ENCODE measurements around the gene KCNG2. TPM values are rescaled to one million over a fixed set of nuclear protein-coding genes. Genes with fewer than 3 reads are reported as not detected.

KCNG2 gene
- total and polyA plus RNA-seq, 2 of the 8 experiments (the other 6 are each of a cell fraction or from before 2014, with no cell fraction given): 0.19 to 0.74 TPM

- no peak overlapping the region for H4K8ac ChIP-seq (ENCODE audit: extremely low read depth, insufficient read depth, low read length)
- H3K79me2 ChIP-seq (ENCODE audit: control insufficient read depth in 1 of 2, insufficient read depth in 2 of 2, low read length in 2 of 2): no peaks in the 10 kb centered on the region
- DNase-seq (ENCODE audit: low read depth in 1 of 2, low spot score in 2 of 2): no peak
- H4K91ac ChIP-seq (replicated peaks; ENCODE audit: insufficient read length, low read length): no peak overlapping the region
- H2BK15ac ChIP-seq (ENCODE audit: low read length): no peak overlapping the region
- peaks cover 8% of the 10 kb centered on the region for H3K23me2 ChIP-seq (ENCODE audit: low read depth, low read length)
- ChIA-PET CTCF (ENCODE audit: partially characterized antibody) (no interaction called here), POLR2A (ENCODE audit: partially characterized antibody) (no interaction called here)
- H3K56ac ChIP-seq (replicated peaks; ENCODE audit: insufficient read length, low read depth, low read length): no peak overlapping the region
- H2BK20ac ChIP-seq (ENCODE audit: low read length): no peak overlapping the region
- no peak overlapping the region for H2AK5ac ChIP-seq (ENCODE audit: low read depth, low read length)
- H2BK120ac ChIP-seq (replicated peaks; ENCODE audit: low read depth, low read length): no peak overlapping the region
- peaks cover 0 to 5% (median 1%) of the 10 kb centered on the region in 4 experiments; a peak in 2 of 7 replicates for H3K4me1 ChIP-seq (replicated peaks in 1 of 4; ENCODE audit: control insufficient read depth in 3 of 4, insufficient read depth in 4 of 4, low read length in 3 of 4)
- FAIRE-seq: no peak
- peaks cover 19 to 44% (median 41%) of the 10 kb centered on the region in 4 experiments for H3K27me3 ChIP-seq (replicated peaks in 1 of 4; ENCODE audit: control insufficient read depth in 3 of 4, extremely low read depth in 1 of 4, insufficient read depth in 3 of 4, low read length in 3 of 4)
- no peak overlapping the region for H2BK5ac ChIP-seq (ENCODE audit: low read depth, low read length)
- no peak overlapping the region for H3K4ac ChIP-seq (replicated peaks; ENCODE audit: insufficient read length, low read depth, low read length)
- H3K14ac ChIP-seq (ENCODE audit: insufficient read length): no peak overlapping the region
- WGBS, 2 experiments (ENCODE audit: extremely low coverage in 1 of 2, insufficient coverage in 1 of 2, insufficient read length in 1 of 2, insufficient replicate concordance in 2 of 2, low coverage in 1 of 2, low lambda C conversion rate in 2 of 2, missing lambda C conversion rate in 1 of 2): 96% methylated on average over 12 of the region's 12 CpGs; no CpG with 5 or more reads in 1 of the 2 experiments
- H2BK12ac ChIP-seq (ENCODE audit: low read depth, low read length): no peak overlapping the region
- H3K18ac ChIP-seq (ENCODE audit: extremely low read depth, low read length): no peak overlapping the region
- no peak overlapping the region for H2AFZ ChIP-seq (ENCODE audit: low read length)
- no peak overlapping the region for H3K4me3 ChIP-seq (ENCODE audit: extremely low read depth in 1 of 4, insufficient read depth in 2 of 4, low read depth in 3 of 4, low read length in 4 of 4)
- H4K20me1 ChIP-seq (replicated peaks in 1 of 2; ENCODE audit: control insufficient read depth in 1 of 2, insufficient read depth in 2 of 2, low read length in 2 of 2): peaks cover 0 to 5% of the 10 kb centered on the region in 2 experiments
- peaks cover 4% of the 10 kb centered on the region; the same call in 1 of the 2 replicates for H3K79me1 ChIP-seq (ENCODE audit: low read depth, low read length)
- no peaks in the 10 kb centered on the region; a peak in 1 of 4 replicates for H3K9me3 ChIP-seq (ENCODE audit: insufficient read depth in 2 of 2, low read depth in 1 of 2, low read length in 1 of 2)
- H3K9ac ChIP-seq (replicated peaks in 1 of 4; ENCODE audit: extremely low read depth in 1 of 4, low read depth in 3 of 4, low read length in 3 of 4): no peak overlapping the region
- no peak overlapping the region for H3K4me2 ChIP-seq (ENCODE audit: insufficient read depth in 1 of 2, low read depth in 2 of 2, low read length in 2 of 2)
- H3K23ac ChIP-seq (ENCODE audit: insufficient read length): no peak overlapping the region
- no peak overlapping the region for H3K27ac ChIP-seq (ENCODE audit: low read depth, low read length)
- no peak overlapping the region for H4K5ac ChIP-seq (ENCODE audit: insufficient read length, low read depth, low read length)
- no peaks in the 10 kb centered on the region; a peak in 1 of 8 replicates for H3K36me3 ChIP-seq (ENCODE audit: control insufficient read depth in 2 of 4, insufficient read depth in 4 of 4, low read length in 3 of 4)
- TF ChIP-seq SAP30 (IDR thresholded peaks at IDR 0.05; ENCODE audit: insufficient read depth, insufficient replicate concordance, low read length) (no peak), KDM4A (IDR thresholded peaks at IDR 0.05; ENCODE audit: low read depth, low read length, severe bottlenecking) (no peak), JUND (IDR thresholded peaks at IDR 0.05; ENCODE audit: low read length) (no peak), POLR2AphosphoS5 (IDR thresholded peaks at IDR 0.05; ENCODE audit: low read depth, low read length) (no peak), HDAC6 (IDR thresholded peaks at IDR 0.05; ENCODE audit: low read depth, low read length) (no peak), GTF2F1 (IDR thresholded peaks at IDR 0.05; ENCODE audit: borderline replicate concordance, low read depth, low read length) (no peak), EP300 (IDR thresholded peaks at IDR 0.05; ENCODE audit: borderline replicate concordance in 1 of 2, low read depth in 2 of 2, low read length in 2 of 2) (no peak), CBX8 (IDR thresholded peaks at IDR 0.05; ENCODE audit: borderline replicate concordance, low read depth, low read length) (no peak), FOSL1 (IDR thresholded peaks at IDR 0.05; ENCODE audit: insufficient read depth, low read depth, low read length) (no peak), BCL11A (IDR thresholded peaks at IDR 0.05; ENCODE audit: low read depth in 2 of 2, low read length in 2 of 2) (no peak), EZH2 (IDR thresholded peaks at IDR 0.05; ENCODE audit: low read depth, low read length, severe bottlenecking) (no peak), PHF8 (conservative IDR thresholded peaks at IDR 0.05; ENCODE audit: low read depth, low read length) (no peak), SUZ12 (IDR thresholded peaks at IDR 0.05; ENCODE audit: low read length) (no peak)
These were observed 11.9 kb upstream of the KCNG2 start for GRCh38 chr18:79785831-79786230.

Data from H1 (cell line).